Caco-2 (cell line): ENCODE results near the gene DOCK10. TPM values are rescaled to one million over a fixed set of nuclear protein-coding genes. Genes with fewer than 3 reads are reported as not detected.

ENCODE experiments used
- BruUV-seq: library from RNA; stranded (reverse); fragments of 400-500 nt; replicated peaks from 2 replicates; lab custom pipeline; 2021; lab: Mats Ljungman, UMichigan
- CTCF ChIA-PET: fragments of 300-600 bp; sonication (Branson Sonifier 250); formaldehyde crosslinking; loops from one replicate; lab custom pipeline; 2022; ENCODE audit warnings: antibody characterized with exemption; lab: Charles Lee
- POLR2A ChIA-PET: fragments of 300-600 bp; sonication (Branson Sonifier 250); formaldehyde crosslinking; loops from one replicate; lab custom pipeline; 2022; ENCODE audit warnings: antibody characterized with exemption; lab: Charles Lee
- DNase-seq, 2 experiments: peaks; one replicate each; pipeline versions ENCODE4 v3.0.0 to v3.0.0-alpha.2; 2020 to 2022
- H3K27me3 ChIP-seq: replicated peaks from 2 replicates; pipeline ENCODE4 v1.6.0; 2011; ENCODE audit warnings: low read length; ENCODE audit not compliant: control insufficient read depth, insufficient read depth
- H3K36me3 ChIP-seq: 2 replicates; pipeline ENCODE4 v1.5.1; 2011; ENCODE audit warnings: low read length; ENCODE audit not compliant: control insufficient read depth, insufficient read depth
- H3K4me1 ChIP-seq: fragments of 250-450 bp; sonication (Bioruptor Pico); 2 replicates; pipeline ENCODE4 v1.5.1; 2020; ENCODE audit warnings: mild to moderate bottlenecking
- H3K4me3 ChIP-seq: 2 replicates; pipeline ENCODE4 v1.5.1; 2011; ENCODE audit warnings: low read depth, mild to moderate bottlenecking, control low read depth, low read length
- H3K9me3 ChIP-seq: fragments of 250-450 bp; sonication (Bioruptor Pico); 2 replicates; pipeline ENCODE4 v1.5.1; 2020; ENCODE audit warnings: mild to moderate bottlenecking, moderate library complexity
- H3K27ac Mint-ChIP-seq: one replicate; pipeline ENCODE4 v1.8.0; 2022; ENCODE audit warnings: mixed read lengths; ENCODE audit not compliant: unreplicated experiment
- H3K27me3 Mint-ChIP-seq: one replicate; pipeline ENCODE4 v1.8.0; 2022; ENCODE audit warnings: mixed read lengths; ENCODE audit not compliant: insufficient read depth, unreplicated experiment
- H3K36me3 Mint-ChIP-seq: one replicate; pipeline ENCODE4 v1.8.0; 2022; ENCODE audit warnings: mild to moderate bottlenecking, mixed read lengths; ENCODE audit not compliant: insufficient read depth, unreplicated experiment
- H3K4me1 Mint-ChIP-seq: one replicate; pipeline ENCODE4 v1.8.0; 2022; ENCODE audit warnings: low read depth, mixed read lengths; ENCODE audit not compliant: unreplicated experiment
- H3K4me3 Mint-ChIP-seq: one replicate; pipeline ENCODE4 v1.8.0; 2022; ENCODE audit warnings: mild to moderate bottlenecking, moderate library complexity, mixed read lengths; ENCODE audit not compliant: unreplicated experiment
- H3K9me3 Mint-ChIP-seq: one replicate; pipeline ENCODE4 v1.8.0; 2022; ENCODE audit warnings: mixed read lengths; ENCODE audit not compliant: unreplicated experiment
- CTCF ChIP-seq, 2 experiments: fragments of 200-600 bp in 1 of 2; IDR thresholded peaks; 1 replicate in 1 of 2; 2 replicates in 1 of 2; pipeline versions ENCODE4 v1.5.1 to v1.8.0; 2011 to 2022; ENCODE audit warnings: antibody characterized with exemption in 1 of 2, control low read depth in 1 of 2, inconsistent platforms in 1 of 2, low read depth in 1 of 2, low read length in 1 of 2, mild to moderate bottlenecking in 1 of 2, moderate library complexity in 1 of 2; ENCODE audit not compliant: insufficient read depth in 1 of 2, severe bottlenecking in 1 of 2, unreplicated experiment in 1 of 2
- intact Hi-C: fragments of 100-400 bp; cut with micrococcal nuclease; formaldehyde crosslinking; loops from one replicate; pipeline ENCODE4 v1.10.0; 2022; ENCODE audit not compliant: unreplicated experiment
- total RNA-seq: library from RNA; stranded (reverse); gene quantifications from 2 replicates; pipeline ENCODE4 v1.2.3, GENCODE V29; 2022

The DOCK10 gene
- total RNA-seq, 1 experiment from 2014 or later, result not detected

GRCh38 chr2:224751996-224752698, 290.1 kb downstream of the DOCK10 start:
- CTCF ChIA-PET, result no interaction called here
- Mint-ChIP-seq H3K27ac (no peak overlapping the region), H3K27me3 (no peaks in the 10 kb centered on the region), H3K4me3 (no peak overlapping the region), H3K9me3 (peaks cover 9% of the 10 kb centered on the region), H3K4me1 (no peaks in the 10 kb centered on the region), H3K36me3 (no peaks in the 10 kb centered on the region)
- intact Hi-C loops, result no loop called here
- no peak for DNase-seq
- Histone ChIP-seq H3K4me3 (no peak overlapping the region), H3K27me3 (no peaks in the 10 kb centered on the region), H3K9me3 (no peaks in the 10 kb centered on the region), H3K36me3 (no peaks in the 10 kb centered on the region), H3K4me1 (no peaks in the 10 kb centered on the region)
- POLR2A ChIA-PET, result no interaction called here
- no TSS peak for BruUV-seq
- no peak for TF ChIP-seq CTCF (IDR thresholded peaks at IDR 0.05; ENCODE audit: insufficient read depth in 1 of 2, low read depth in 1 of 2, low read length in 1 of 2, severe bottlenecking in 1 of 2, unreplicated experiment in 1 of 2)

- Mint-ChIP-seq H3K27ac (no peak overlapping the region), H3K4me3 (no peak overlapping the region), H3K4me1 (no peaks in the 10 kb centered on the region), H3K36me3 (no peaks in the 10 kb centered on the region), H3K27me3 (no peaks in the 10 kb centered on the region), H3K9me3 (no peaks in the 10 kb centered on the region)
- no TSS peak for BruUV-seq
- ChIA-PET CTCF (interaction anchor here (1.0 kb wide), 1 partner anchor 24 kb away, joined by 3 read pairs; no protein-coding TSS in a partner anchor), POLR2A (no interaction called here)
- no peak for DNase-seq
- no peaks in the 10 kb centered on the region for H3K4me1 ChIP-seq
- no peaks in the 10 kb centered on the region for H3K36me3 ChIP-seq
- H3K27me3 ChIP-seq, result no peaks in the 10 kb centered on the region
- no peaks in the 10 kb centered on the region for H3K9me3 ChIP-seq
- no peak for TF ChIP-seq CTCF (IDR thresholded peaks at IDR 0.05; ENCODE audit: insufficient read depth in 1 of 2, low read depth in 1 of 2, low read length in 1 of 2, severe bottlenecking in 1 of 2, unreplicated experiment in 1 of 2)
- no peak overlapping the region for H3K4me3 ChIP-seq
- intact Hi-C loops, result loop anchor here (1.0 kb wide), 1 partner anchor 29 kb away; no protein-coding TSS in a partner anchor
These were observed 293.1 kb downstream of the DOCK10 start for GRCh38 chr2:224749136-224749535.

DNA sequence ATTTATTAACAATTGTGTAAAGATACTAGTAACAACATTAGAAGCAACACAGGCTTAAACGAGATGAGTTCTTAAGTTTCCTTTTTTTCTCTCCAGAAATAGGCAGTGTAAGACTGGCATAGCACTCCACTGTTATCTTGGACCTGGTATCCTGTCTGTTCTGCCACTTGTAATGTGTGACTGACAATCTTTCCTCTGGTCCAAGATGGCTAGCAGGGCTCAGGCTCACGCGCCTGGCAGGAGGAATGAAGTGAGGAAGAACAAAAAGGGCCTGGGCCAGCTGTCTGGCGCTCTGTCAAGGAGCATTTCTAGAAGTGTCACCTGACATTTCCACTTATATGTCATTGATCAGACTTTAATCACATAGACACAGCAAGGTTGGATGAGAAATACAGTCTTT, 294.5 kb downstream of the DOCK10 start:
- Mint-ChIP-seq H3K9me3 (no peaks in the 10 kb centered on the region), H3K27me3 (no peaks in the 10 kb centered on the region), H3K4me1 (no peaks in the 10 kb centered on the region), H3K4me3 (no peak overlapping the region), H3K36me3 (no peaks in the 10 kb centered on the region), H3K27ac (no peak overlapping the region)
- intact Hi-C loops, result no loop called here
- Histone ChIP-seq H3K9me3 (no peaks in the 10 kb centered on the region), H3K27me3 (no peaks in the 10 kb centered on the region), H3K4me1 (no peaks in the 10 kb centered on the region), H3K4me3 (no peak overlapping the region), H3K36me3 (no peaks in the 10 kb centered on the region)
- POLR2A ChIA-PET, result no interaction called here
- BruUV-seq, result no TSS peak
- CTCF ChIA-PET, result no interaction called here
- TF ChIP-seq CTCF (IDR thresholded peaks at IDR 0.05; ENCODE audit: insufficient read depth in 1 of 2, low read depth in 1 of 2, low read length in 1 of 2, severe bottlenecking in 1 of 2, unreplicated experiment in 1 of 2), result no peak
- no peak for DNase-seq
